ENCODE measurements around the gene GTSE1. TPM values are rescaled to one million over a fixed set of nuclear protein-coding genes. Genes with fewer than 3 reads are reported as not detected.

The GTSE1 gene
- total RNA-seq, 1 donor from 2014 or later: 0.95 TPM

- Mint-ChIP-seq H3K27ac (no peak overlapping the region), H3K36me3 (ENCODE audit: low read depth) (peaks cover 29% of the 10 kb centered on the region), H3K4me3 (no peak overlapping the region), H3K4me1 (peaks cover 13% of the 10 kb centered on the region), H3K9me3 (peaks cover 3% of the 10 kb centered on the region), H3K27me3 (peaks cover 3% of the 10 kb centered on the region)
- DNase-seq: no peak
- intact Hi-C loops (cut with micrococcal nuclease): no loop called here
- CTCF ChIA-PET: no interaction called here
- no peak for TF ChIP-seq CTCF (IDR thresholded peaks at IDR 0.05)
- POLR2A ChIA-PET: interaction anchor here (0.6 kb wide), 1 partner anchor 997 kb away, joined by 5 read pairs; no protein-coding TSS in a partner anchor
- no peak for ATAC-seq (ENCODE audit: low read depth)
These were observed 75.1 kb downstream of the GTSE1 start for GRCh38 chr22:46371623-46372226.

- Mint-ChIP-seq H3K27ac (no peak overlapping the region), H3K27me3 (peaks cover 3% of the 10 kb centered on the region), H3K4me1 (peaks cover 12% of the 10 kb centered on the region), H3K9me3 (peaks cover 3% of the 10 kb centered on the region), H3K4me3 (no peak overlapping the region), H3K36me3 (ENCODE audit: low read depth) (peaks cover 37% of the 10 kb centered on the region)
- DNase-seq (no peak), ATAC-seq (ENCODE audit: low read depth) (no peak)
- intact Hi-C loops (cut with micrococcal nuclease): no loop called here
- TF ChIP-seq CTCF (IDR thresholded peaks at IDR 0.05): no peak
- CTCF ChIA-PET: no interaction called here
- POLR2A ChIA-PET: interaction anchor here (0.6 kb wide), 1 partner anchor 160 kb away, joined by 7 read pairs; no protein-coding TSS in a partner anchor
These were observed 76.0 kb downstream of the GTSE1 start for GRCh38 chr22:46372686-46373085.

GRCh38 chr22:46373159-46373558 lies 76.5 kb downstream of the GTSE1 start:
- intact Hi-C loops (cut with micrococcal nuclease): no loop called here
- H3K4me3 Mint-ChIP-seq: no peak overlapping the region
- ATAC-seq (ENCODE audit: low read depth) (no peak), DNase-seq (no peak)
- peaks cover 3% of the 10 kb centered on the region for H3K9me3 Mint-ChIP-seq
- CTCF ChIA-PET: interaction anchor here (0.8 kb wide), 1 partner anchor 168 kb away, joined by 3 read pairs; no protein-coding TSS in a partner anchor
- H3K36me3 Mint-ChIP-seq (ENCODE audit: low read depth): peaks cover 38% of the 10 kb centered on the region
- H3K27ac Mint-ChIP-seq: no peak overlapping the region
- no peak for TF ChIP-seq CTCF (IDR thresholded peaks at IDR 0.05)
- peaks cover 9% of the 10 kb centered on the region for H3K4me1 Mint-ChIP-seq
- POLR2A ChIA-PET: no interaction called here
- peaks cover 3% of the 10 kb centered on the region for H3K27me3 Mint-ChIP-seq

DNA sequence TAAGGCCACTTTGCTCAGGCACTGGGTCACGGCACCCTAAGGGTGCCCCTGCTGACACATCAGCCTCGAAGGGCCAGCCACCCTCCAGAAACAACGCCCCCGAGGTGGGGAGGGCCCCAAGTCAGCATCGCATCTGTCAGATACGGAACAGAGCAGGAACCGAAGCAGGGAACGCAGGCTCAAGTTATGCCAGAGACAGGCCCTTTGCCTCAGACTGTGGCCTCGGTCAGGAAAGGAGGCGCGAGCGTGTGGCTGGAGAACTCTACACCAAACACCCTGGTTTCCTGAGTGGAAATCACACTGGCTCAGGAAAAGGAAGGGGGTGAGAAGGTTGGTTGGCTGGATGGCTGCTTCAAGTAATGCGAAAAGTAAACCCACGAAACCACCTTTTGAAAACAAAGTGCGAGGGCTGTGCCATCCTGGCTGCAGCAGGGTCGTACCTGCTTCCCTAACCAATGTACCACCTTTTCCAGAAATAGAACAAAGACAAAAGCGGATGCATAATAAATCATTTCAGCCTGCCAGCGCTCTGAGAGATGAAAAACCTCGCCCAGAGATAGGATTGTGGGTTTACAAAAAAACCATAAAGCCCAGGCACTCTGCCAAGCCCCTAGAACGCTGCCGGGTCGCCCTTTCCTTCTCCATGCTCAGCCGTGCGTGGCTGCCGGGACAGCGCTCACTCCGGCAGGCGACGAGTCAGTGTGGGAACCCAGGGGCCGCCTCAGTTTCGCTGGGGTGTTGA lies 77.4 kb downstream of the GTSE1 start:
- POLR2A ChIA-PET: no interaction called here
- H3K27me3 Mint-ChIP-seq: peaks cover 3% of the 10 kb centered on the region
- intact Hi-C loops (cut with micrococcal nuclease): no loop called here

More for the DNA sequence above, 77.4 kb downstream of the GTSE1 start:
- H3K4me1 Mint-ChIP-seq: peaks cover 9% of the 10 kb centered on the region
- H3K9me3 Mint-ChIP-seq: peaks cover 3% of the 10 kb centered on the region
- H3K4me3 Mint-ChIP-seq: no peak overlapping the region
- CTCF ChIA-PET: interaction anchor here (0.8 kb wide), 1 partner anchor 168 kb away, joined by 3 read pairs; no protein-coding TSS in a partner anchor
- DNase-seq: no peak
- H3K27ac Mint-ChIP-seq: no peak overlapping the region
- TF ChIP-seq CTCF (IDR thresholded peaks at IDR 0.05): no peak
- ATAC-seq (ENCODE audit: low read depth): no peak
- H3K36me3 Mint-ChIP-seq (ENCODE audit: low read depth): peaks cover 47% of the 10 kb centered on the region

Data from activated B cell treated with CpG ODN at 0.5 μM for 24 hours (primary cell).